IMR-90 (cell line): ENCODE measurements around the gene ATP13A1. TPM values are rescaled to one million over a fixed set of nuclear protein-coding genes. Genes with fewer than 3 reads are reported as not detected.

ENCODE experiments used
- ATAC-seq: fragments of 200-7000 bp; cut with Tn5 transposase; 2 replicates; pipeline ENCODE4 v1.9.1; 2020; ENCODE audit warnings: low read depth, mild to moderate bottlenecking, moderate library complexity
- BruUV-seq: library from RNA; stranded (reverse); fragments of 400-500 nt; replicated peaks from 2 replicates; lab custom pipeline; 2021; lab: Mats Ljungman, UMichigan
- CTCF ChIA-PET: fragments of 300-600 bp; formaldehyde crosslinking; extraction: SDS; loops from one replicate; lab custom pipeline; 2021; ENCODE audit warnings: antibody characterized with exemption; lab: Yijun Ruan, JAX
- POLR2A ChIA-PET: fragments of 300-600 bp; sonication (Branson Sonifier 250); formaldehyde crosslinking; loops from one replicate; lab custom pipeline; 2022; ENCODE audit warnings: antibody characterized with exemption; ENCODE audit not compliant: unreplicated experiment; lab: Charles Lee
- DNase-seq: peaks from one replicate; pipeline ENCODE4 v3.0.0; 2013
- H2AFZ ChIP-seq: replicated peaks from 2 replicates; pipeline ENCODE3; 2013; ENCODE audit warnings: low read length, mild to moderate bottlenecking; ENCODE audit not compliant: poor library complexity
- H2AK5ac ChIP-seq: 2 replicates; pipeline ENCODE4 v1.6.1; 2013; ENCODE audit warnings: low read depth, low read length, inconsistent platforms
- H2AK9ac ChIP-seq: replicated peaks from 2 replicates; pipeline ENCODE3; 2013; ENCODE audit warnings: mild to moderate bottlenecking, low read depth, low read length, moderate library complexity; ENCODE audit not compliant: poor library complexity
- H2BK120ac ChIP-seq: 2 replicates; pipeline ENCODE4 v1.6.1; 2013; ENCODE audit warnings: low read depth, low read length, inconsistent platforms
- H2BK15ac ChIP-seq: 3 replicates; pipeline ENCODE4 v1.6.1; 2013; ENCODE audit warnings: low read depth, low read length, inconsistent platforms
- H2BK20ac ChIP-seq: 2 replicates; pipeline ENCODE4 v1.6.1; 2013; ENCODE audit warnings: low read depth, mild to moderate bottlenecking, inconsistent platforms, low read length, moderate library complexity
- H2BK5ac ChIP-seq: 2 replicates; pipeline ENCODE4 v1.6.1; 2013; ENCODE audit warnings: mild to moderate bottlenecking, low read depth, low read length, inconsistent platforms; ENCODE audit not compliant: poor library complexity, severe bottlenecking
- H3K14ac ChIP-seq: replicated peaks from 2 replicates; pipeline ENCODE4 v1.6.1; 2013; ENCODE audit warnings: low read depth, low read length, inconsistent platforms
- H3K18ac ChIP-seq: 2 replicates; pipeline ENCODE4 v1.6.1; 2013; ENCODE audit warnings: low read depth, low read length, control low read depth
- H3K23ac ChIP-seq: 2 replicates; pipeline ENCODE4 v1.6.1; 2013; ENCODE audit warnings: low read depth, low read length, inconsistent platforms
- H3K27ac ChIP-seq: 2 replicates; pipeline ENCODE4 v1.5.1; 2013; ENCODE audit warnings: mild to moderate bottlenecking, control low read depth, low read length; ENCODE audit not compliant: insufficient read depth
- H3K27me3 ChIP-seq: 2 replicates; pipeline ENCODE4 v1.6.1; 2013; ENCODE audit warnings: low read length; ENCODE audit not compliant: control insufficient read depth, insufficient read depth
- H3K36me3 ChIP-seq: 2 replicates; pipeline ENCODE4 v1.6.1; 2013; ENCODE audit warnings: low read length, mixed read lengths; ENCODE audit not compliant: control insufficient read depth, insufficient read depth
- H3K4ac ChIP-seq: 2 replicates; pipeline ENCODE4 v1.6.1; 2013; ENCODE audit warnings: low read depth, low read length, inconsistent platforms
- H3K4me1 ChIP-seq: 2 replicates; pipeline ENCODE4 v1.6.1; 2013; ENCODE audit warnings: low read length, mixed read lengths; ENCODE audit not compliant: control insufficient read depth, insufficient read depth
- H3K4me2 ChIP-seq: 2 replicates; pipeline ENCODE4 v1.6.1; 2013; ENCODE audit warnings: low read depth, mild to moderate bottlenecking, control low read depth, low read length, moderate library complexity
- H3K4me3 ChIP-seq: 2 replicates; pipeline ENCODE4 v1.5.1; 2013; ENCODE audit warnings: low read depth, mild to moderate bottlenecking, control low read depth, low read length, moderate library complexity; ENCODE audit not compliant: insufficient read depth
- H3K56ac ChIP-seq: 2 replicates; pipeline ENCODE4 v1.6.1; 2013; ENCODE audit warnings: low read length, inconsistent platforms; ENCODE audit not compliant: insufficient read depth; ENCODE audit errors: extremely low read depth
- H3K79me1 ChIP-seq, 2 experiments: 2 replicates each; pipeline ENCODE4 v1.6.1; 2013; ENCODE audit warnings: low read length in 2 of 2, inconsistent platforms in 1 of 2, low read depth in 1 of 2
- H3K9ac ChIP-seq: 2 replicates; pipeline ENCODE4 v1.6.1; 2013; ENCODE audit warnings: low read depth, low read length, control low read depth
- H3K9me1 ChIP-seq: 2 replicates; pipeline ENCODE4 v1.6.1; 2013; ENCODE audit warnings: low read length, inconsistent platforms; ENCODE audit not compliant: insufficient read depth
- H3K9me3 ChIP-seq: 2 replicates; pipeline ENCODE4 v1.6.1; 2013; ENCODE audit warnings: low read length; ENCODE audit not compliant: control insufficient read depth, insufficient read depth
- H4K20me1 ChIP-seq: 2 replicates; pipeline ENCODE4 v1.6.1; 2013; ENCODE audit warnings: low read length, inconsistent platforms; ENCODE audit not compliant: insufficient read depth
- H4K5ac ChIP-seq: 2 replicates; pipeline ENCODE4 v1.6.1; 2013; ENCODE audit warnings: mild to moderate bottlenecking, low read depth, low read length, control low read depth
- H4K8ac ChIP-seq, 2 experiments: 2 replicates each; pipeline ENCODE4 v1.6.1; 2013; ENCODE audit warnings: low read depth in 2 of 2, low read length in 2 of 2, control low read depth in 1 of 2, inconsistent platforms in 1 of 2
- H4K91ac ChIP-seq: 2 replicates; pipeline ENCODE4 v1.6.1; 2013; ENCODE audit warnings: low read depth, low read length, inconsistent platforms; ENCODE audit not compliant: insufficient read depth
- BHLHE40 ChIP-seq: fragments of 150-350 bp; IDR thresholded peaks from 2 replicates; pipeline ENCODE4 v1.6.1; 2016; ENCODE audit warnings: mild to moderate bottlenecking, low read depth, low read length
- CEBPB ChIP-seq: IDR thresholded peaks from 2 replicates; pipeline ENCODE4 v1.6.1; 2012; ENCODE audit warnings: low read depth, low read length, improper control_type of control experiment
- CHD1 ChIP-seq: IDR thresholded peaks from 2 replicates; pipeline ENCODE4 v1.6.1; 2012; ENCODE audit warnings: low read depth, low read length, improper control_type of control experiment
- FOS ChIP-seq: fragments of 150-350 bp; IDR thresholded peaks from 2 replicates; pipeline ENCODE4 v1.6.1; 2016; ENCODE audit warnings: low read depth, low read length
- MAFK ChIP-seq: IDR thresholded peaks from 2 replicates; pipeline ENCODE4 v1.6.1; 2012; ENCODE audit warnings: low read depth, low read length, improper control_type of control experiment
- MAZ ChIP-seq: IDR thresholded peaks from 2 replicates; pipeline ENCODE4 v1.6.1; 2012; ENCODE audit warnings: low read depth, mild to moderate bottlenecking, low read length, improper control_type of control experiment, moderate library complexity, borderline replicate concordance
- MXI1 ChIP-seq: IDR thresholded peaks from 2 replicates; pipeline ENCODE4 v1.6.1; 2012; ENCODE audit warnings: low read depth, mild to moderate bottlenecking, low read length, moderate library complexity, borderline replicate concordance
- NFE2L2 ChIP-seq: fragments of 150-350 bp; IDR thresholded peaks from 2 replicates; pipeline ENCODE4 v1.6.1; 2016; ENCODE audit warnings: low read depth, mild to moderate bottlenecking, low read length
- POLR2A ChIP-seq: IDR thresholded peaks from 2 replicates; pipeline ENCODE4 v1.6.1; 2012; ENCODE audit warnings: mild to moderate bottlenecking, low read depth, low read length
- RAD21 ChIP-seq: IDR thresholded peaks from 2 replicates; pipeline ENCODE4 v1.6.1; 2012; ENCODE audit warnings: low read length, improper control_type of control experiment
- RCOR1 ChIP-seq: IDR thresholded peaks from 2 replicates; pipeline ENCODE4 v1.6.1; 2012; ENCODE audit warnings: mild to moderate bottlenecking, low read length, improper control_type of control experiment; ENCODE audit not compliant: insufficient replicate concordance
- RFX5 ChIP-seq: IDR thresholded peaks from 2 replicates; pipeline ENCODE4 v1.8.0; 2012; ENCODE audit warnings: low read depth, mild to moderate bottlenecking, low read length, moderate library complexity
- SMC3 ChIP-seq: fragments of 150-350 bp; IDR thresholded peaks from 2 replicates; pipeline ENCODE4 v1.6.1; 2016; ENCODE audit warnings: low read depth, mild to moderate bottlenecking, antibody characterized with exemption, low read length, moderate library complexity
- WGBS, 2 experiments: methylation state at CpG; one replicate each; pipeline versions ENCODE4 v1.1.5 to v1.1.7; 2013; ENCODE audit warnings: missing lambda C conversion rate in 2 of 2; ENCODE audit not compliant: insufficient read length in 1 of 2; ENCODE audit errors: extremely low coverage in 2 of 2; 5-methylcytosine and 5-hydroxymethylcytosine counted together
- dilution Hi-C: fragments of 300-500 bp; cut with HindIII; formaldehyde crosslinking; loops from one replicate; pipeline ENCODE4 v1.14.3; 2018; ENCODE audit warnings: low sequenced_read_pairs; ENCODE audit not compliant: unreplicated experiment
- in situ Hi-C: fragments of 300-500 bp; cut with MboI; formaldehyde crosslinking; loops from 3 replicates; pipeline ENCODE4 v1.14.3; 2019; ENCODE audit warnings: low sequenced_read_pairs, inconsistent platforms, mixed read lengths
- intact Hi-C: fragments of 100-400 bp; cut with micrococcal nuclease; formaldehyde crosslinking; loops from 2 replicates; pipeline ENCODE4 v1.10.0; 2022
- polyA plus RNA-seq, 3 experiments: library from polyadenylated mRNA; depleted of rRNA; stranded (reverse); fragments of >200 nt; gene quantifications; 2 replicates each; pipeline ENCODE4 v1.2.3, GENCODE V29; 2012; ENCODE audit warnings: low replicate concordance in 1 of 3
- total RNA-seq: library from RNA; depleted of rRNA; stranded (reverse); fragments of >200 nt; gene quantifications from 2 replicates; pipeline ENCODE4 v1.2.3, GENCODE V29; 2012
- TF ChIP-seq, protein P1 (sequence below): fragments of 150-350 bp; IDR thresholded peaks from 2 replicates; pipeline ENCODE4 v1.6.1; 2017; ENCODE audit warnings: mild to moderate bottlenecking, antibody characterized with exemption, low read length, low read depth
- TF ChIP-seq, protein P2 (sequence below): conservative IDR thresholded peaks from 2 replicates; pipeline ENCODE4 v1.5.1; 2012; ENCODE audit warnings: mild to moderate bottlenecking, low read depth, low read length, improper control_type of control experiment
- TF ChIP-seq, protein P3 (sequence below): fragments of 150-350 bp; IDR thresholded peaks from 2 replicates; pipeline ENCODE4 v1.6.1; 2016; ENCODE audit warnings: low read depth, mild to moderate bottlenecking, low read length, moderate library complexity, borderline replicate concordance

Gene ATP13A1
- total and polyA plus RNA-seq, 2 of the 4 experiments (the other 2 are of a cell fraction), result 13.3 to 43.8 TPM

DNA sequence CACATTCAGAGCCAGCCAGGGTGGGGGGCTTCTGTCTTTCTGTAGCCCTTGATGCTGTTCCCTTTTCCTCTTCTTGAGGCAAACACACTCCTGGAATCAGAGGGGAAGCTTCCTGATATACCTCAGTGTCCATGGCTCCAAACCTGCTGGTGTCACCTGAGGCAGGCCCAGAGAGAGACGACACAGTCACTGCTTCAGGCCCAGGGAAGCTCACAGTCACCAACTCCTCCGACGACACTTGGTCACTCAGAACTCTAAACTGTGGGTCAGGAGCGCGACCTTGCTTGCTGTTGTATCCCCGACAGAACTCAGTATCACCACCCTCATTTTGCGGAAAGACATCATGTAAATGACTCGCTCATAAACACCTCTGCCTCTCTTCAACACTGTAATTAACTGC lies 1.1 kb downstream of the ATP13A1 start:
- POLR2A ChIA-PET, result no interaction called here
- peaks cover 24% of the 10 kb centered on the region for H3K36me3 ChIP-seq
- H4K8ac ChIP-seq, result no peak overlapping the region
- H2BK120ac ChIP-seq, result no peak overlapping the region
- no peak for TF ChIP-seq MAZ
- no peak for TF ChIP-seq RAD21
- no peak for TF ChIP-seq POLR2A
- TF ChIP-seq, protein P1, sequence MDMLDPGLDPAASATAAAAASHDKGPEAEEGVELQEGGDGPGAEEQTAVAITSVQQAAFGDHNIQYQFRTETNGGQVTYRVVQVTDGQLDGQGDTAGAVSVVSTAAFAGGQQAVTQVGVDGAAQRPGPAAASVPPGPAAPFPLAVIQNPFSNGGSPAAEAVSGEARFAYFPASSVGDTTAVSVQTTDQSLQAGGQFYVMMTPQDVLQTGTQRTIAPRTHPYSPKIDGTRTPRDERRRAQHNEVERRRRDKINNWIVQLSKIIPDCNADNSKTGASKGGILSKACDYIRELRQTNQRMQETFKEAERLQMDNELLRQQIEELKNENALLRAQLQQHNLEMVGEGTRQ, result no peak
- TF ChIP-seq MAFK, result no peak
- no peak for TF ChIP-seq MXI1
- TF ChIP-seq CHD1, result no peak
- TF ChIP-seq, protein P2, sequence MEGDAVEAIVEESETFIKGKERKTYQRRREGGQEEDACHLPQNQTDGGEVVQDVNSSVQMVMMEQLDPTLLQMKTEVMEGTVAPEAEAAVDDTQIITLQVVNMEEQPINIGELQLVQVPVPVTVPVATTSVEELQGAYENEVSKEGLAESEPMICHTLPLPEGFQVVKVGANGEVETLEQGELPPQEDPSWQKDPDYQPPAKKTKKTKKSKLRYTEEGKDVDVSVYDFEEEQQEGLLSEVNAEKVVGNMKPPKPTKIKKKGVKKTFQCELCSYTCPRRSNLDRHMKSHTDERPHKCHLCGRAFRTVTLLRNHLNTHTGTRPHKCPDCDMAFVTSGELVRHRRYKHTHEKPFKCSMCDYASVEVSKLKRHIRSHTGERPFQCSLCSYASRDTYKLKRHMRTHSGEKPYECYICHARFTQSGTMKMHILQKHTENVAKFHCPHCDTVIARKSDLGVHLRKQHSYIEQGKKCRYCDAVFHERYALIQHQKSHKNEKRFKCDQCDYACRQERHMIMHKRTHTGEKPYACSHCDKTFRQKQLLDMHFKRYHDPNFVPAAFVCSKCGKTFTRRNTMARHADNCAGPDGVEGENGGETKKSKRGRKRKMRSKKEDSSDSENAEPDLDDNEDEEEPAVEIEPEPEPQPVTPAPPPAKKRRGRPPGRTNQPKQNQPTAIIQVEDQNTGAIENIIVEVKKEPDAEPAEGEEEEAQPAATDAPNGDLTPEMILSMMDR, result no peak
- no peak for TF ChIP-seq RFX5
- TF ChIP-seq FOS, result no peak
- TF ChIP-seq CEBPB, result no peak
- TF ChIP-seq NFE2L2, result no peak
- no peak for TF ChIP-seq SMC3
- no peak for TF ChIP-seq RCOR1
- TF ChIP-seq, protein P3, sequence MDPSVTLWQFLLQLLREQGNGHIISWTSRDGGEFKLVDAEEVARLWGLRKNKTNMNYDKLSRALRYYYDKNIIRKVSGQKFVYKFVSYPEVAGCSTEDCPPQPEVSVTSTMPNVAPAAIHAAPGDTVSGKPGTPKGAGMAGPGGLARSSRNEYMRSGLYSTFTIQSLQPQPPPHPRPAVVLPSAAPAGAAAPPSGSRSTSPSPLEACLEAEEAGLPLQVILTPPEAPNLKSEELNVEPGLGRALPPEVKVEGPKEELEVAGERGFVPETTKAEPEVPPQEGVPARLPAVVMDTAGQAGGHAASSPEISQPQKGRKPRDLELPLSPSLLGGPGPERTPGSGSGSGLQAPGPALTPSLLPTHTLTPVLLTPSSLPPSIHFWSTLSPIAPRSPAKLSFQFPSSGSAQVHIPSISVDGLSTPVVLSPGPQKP, result no peak
- TF ChIP-seq BHLHE40, result no peak
- ATAC-seq (no peak), DNase-seq (no peak)
- WGBS, 2 experiments, result 72% methylated on average over 6 of the region's 8 CpGs; no CpG with 5 or more reads in 1 of the 2 experiments
- no peaks in the 10 kb centered on the region for H3K27me3 ChIP-seq
- H3K23ac ChIP-seq, result peak overlapping the region; percentile 76
- peaks cover 20 to 42% of the 10 kb centered on the region in 2 experiments for H3K79me1 ChIP-seq
- peak overlapping the region; percentile 62; the same call in 1 of the 2 replicates for H3K9ac ChIP-seq
- intact Hi-C loops (loop anchor here (2.0 kb wide), 1 partner anchor 114 kb away; no protein-coding TSS in a partner anchor), in situ Hi-C loops (no loop called here), dilution Hi-C loops (no loop called here)
- peaks cover 7% of the 10 kb centered on the region; the same call in 1 of the 2 replicates for H3K4me1 ChIP-seq
- CTCF ChIA-PET, result no interaction called here
- H4K91ac ChIP-seq, result no peak overlapping the region
- H3K27ac ChIP-seq, result no peak overlapping the region
- H3K4me2 ChIP-seq, result peak overlapping the region; percentile 92
- peak overlapping the region; percentile 71; the same call in 1 of the 2 replicates for H2AK5ac ChIP-seq
- H3K9me1 ChIP-seq, result peaks cover 22% of the 10 kb centered on the region
- H2BK15ac ChIP-seq, result no peak overlapping the region
- no TSS peak for BruUV-seq
- 0 out of 2 replicates have a peak overlapping the region, but pooled peaks have one; percentile 4 for H3K14ac ChIP-seq
- no peak overlapping the region for H3K4ac ChIP-seq
- H4K5ac ChIP-seq, result no peak overlapping the region
- H2AFZ ChIP-seq, result no peak overlapping the region
- H4K20me1 ChIP-seq, result peaks cover 38% of the 10 kb centered on the region
- H2BK20ac ChIP-seq, result no peak overlapping the region
- no peak overlapping the region for H3K18ac ChIP-seq
- peak overlapping the region; percentile 76 for H2AK9ac ChIP-seq
- no peak overlapping the region for H3K56ac ChIP-seq
- H3K4me3 ChIP-seq, result peak overlapping the region; percentile 78; the same call in 1 of the 2 replicates
- H2BK5ac ChIP-seq, result no peak overlapping the region
- no peaks in the 10 kb centered on the region for H3K9me3 ChIP-seq
